Endothelial cell of umbilical vein (primary cell): Measurements from ENCODE around the gene ENOPH1. TPM values are rescaled to one million over a fixed set of nuclear protein-coding genes. Genes with fewer than 3 reads are reported as not detected.

Experiments
- BruUV-seq: library from RNA; stranded (reverse); fragments of 400-500 nt; replicated peaks from 2 replicates; lab custom pipeline; 2021; lab: Mats Ljungman, UMichigan
- CTCF ChIA-PET: fragments of 300-600, 350-600 bp; sonication (Branson Sonifier 250); formaldehyde crosslinking; loops from one replicate; lab custom pipeline; 2021; ENCODE audit warnings: antibody characterized with exemption, inconsistent platforms; lab: Charles Lee
- POLR2A ChIA-PET: fragments of 300-600, 350-600 bp; sonication (Branson Sonifier 250); formaldehyde crosslinking; loops from one replicate; lab custom pipeline; 2021; ENCODE audit warnings: antibody characterized with exemption, inconsistent platforms; lab: Charles Lee
- DNase-seq: peaks from one replicate; pipeline ENCODE4 v3.0.0-alpha.2; 2011; ENCODE audit warnings: low read depth, low spot score
- FAIRE-seq: peaks from 2 replicates; lab custom pipeline; 2011; peaks lifted over from hg19 to GRCh38; lab: Jason Lieb, UNC
- H2AFZ ChIP-seq: 2 replicates; pipeline ENCODE4 v1.6.0; 2012; ENCODE audit warnings: low read depth, low read length, control low read depth, inconsistent platforms
- H3K27ac ChIP-seq: 2 replicates; pipeline ENCODE4 v1.5.1; 2011; ENCODE audit warnings: low read depth, mild to moderate bottlenecking, control low read depth, low read length, moderate library complexity; ENCODE audit not compliant: insufficient read depth
- H3K27me3 ChIP-seq, 2 experiments: 2 replicates each; pipeline versions ENCODE4 v1.6.0 to v1.6.1; 2011; ENCODE audit warnings: low read length in 2 of 2, mixed read lengths in 1 of 2; ENCODE audit not compliant: control insufficient read depth in 2 of 2, insufficient read depth in 2 of 2
- H3K36me3 ChIP-seq, 2 experiments: 2 replicates in 1 of 2; 3 replicates in 1 of 2; pipeline ENCODE4 v1.5.1; 2011; ENCODE audit warnings: low read length in 2 of 2, mild to moderate bottlenecking in 1 of 2, moderate library complexity in 1 of 2; ENCODE audit not compliant: control insufficient read depth in 2 of 2, insufficient read depth in 2 of 2; ENCODE audit errors: extremely low read depth in 1 of 2
- H3K4me1 ChIP-seq: 3 replicates; pipeline ENCODE4 v1.5.1; 2011; ENCODE audit warnings: mild to moderate bottlenecking, low read length; ENCODE audit not compliant: control insufficient read depth, insufficient read depth; ENCODE audit errors: extremely low read depth
- H3K4me2 ChIP-seq: 2 replicates; pipeline ENCODE4 v1.6.1; 2011; ENCODE audit warnings: low read length, control low read depth, mixed read lengths; ENCODE audit not compliant: insufficient read depth
- H3K4me3 ChIP-seq, 3 experiments: fragments of 200-600 bp in 1 of 3; sonication (generic), shearing (Covaris generic) in 1 of 3; replicated peaks in 1 of 3; 2 replicates each; pipeline ENCODE4 v1.5.1; 2011 to 2016; ENCODE audit warnings: control low read depth in 3 of 3, low read length in 3 of 3, mild to moderate bottlenecking in 2 of 3, inconsistent platforms in 1 of 3, low read depth in 1 of 3, moderate library complexity in 1 of 3; ENCODE audit not compliant: insufficient read depth in 1 of 3
- H3K79me2 ChIP-seq: 2 replicates; pipeline ENCODE4 v1.6.0; 2012; ENCODE audit warnings: low read length, inconsistent platforms; ENCODE audit not compliant: control insufficient read depth, insufficient read depth
- H3K9ac ChIP-seq: replicated peaks from 2 replicates; pipeline ENCODE3; 2011; ENCODE audit warnings: low read length, control low read depth; ENCODE audit not compliant: insufficient read depth; ENCODE audit errors: extremely low read depth
- H3K9me1 ChIP-seq: replicated peaks from 3 replicates; pipeline ENCODE4 v1.6.0; 2011; ENCODE audit warnings: mild to moderate bottlenecking, low read length; ENCODE audit not compliant: control insufficient read depth, insufficient read depth; ENCODE audit errors: extremely low read depth
- H3K9me3 ChIP-seq: replicated peaks from 2 replicates; pipeline ENCODE4 v1.5.1; 2012; ENCODE audit warnings: low read length, inconsistent platforms; ENCODE audit not compliant: control insufficient read depth, insufficient read depth
- H4K20me1 ChIP-seq: replicated peaks from 2 replicates; pipeline ENCODE3; 2011; ENCODE audit warnings: mild to moderate bottlenecking, low read length; ENCODE audit not compliant: control insufficient read depth, insufficient read depth; ENCODE audit errors: extremely low read depth
- FOS ChIP-seq: IDR thresholded peaks from 2 replicates; pipeline ENCODE4 v1.6.1; 2011; ENCODE audit warnings: mild to moderate bottlenecking, low read length, moderate library complexity, borderline replicate concordance; ENCODE audit not compliant: insufficient read depth
- GATA2 ChIP-seq: IDR thresholded peaks from 2 replicates; pipeline ENCODE4 v1.7.0; 2011; ENCODE audit warnings: low read depth, mild to moderate bottlenecking, moderate library complexity, mixed read lengths, low read length; ENCODE audit not compliant: insufficient read length, insufficient read depth
- JUN ChIP-seq: IDR thresholded peaks from 2 replicates; pipeline ENCODE4 v1.6.1; 2011; ENCODE audit warnings: borderline replicate concordance, low read depth; ENCODE audit not compliant: insufficient read length, insufficient read depth
- POLR2A ChIP-seq: IDR thresholded peaks from 2 replicates; pipeline ENCODE4 v1.6.1; 2012; ENCODE audit warnings: low read depth, mild to moderate bottlenecking, control low read depth, low read length
- POLR2AphosphoS5 ChIP-seq: IDR thresholded peaks from 2 replicates; pipeline ENCODE4 v1.6.1; 2012; ENCODE audit warnings: low read depth, mild to moderate bottlenecking, control low read depth, low read length, moderate library complexity; ENCODE audit not compliant: insufficient read depth
- dilution Hi-C: fragments of 300-500 bp; cut with MboI; formaldehyde crosslinking; loops from one replicate; pipeline ENCODE4 v1.15.0; 2019; ENCODE audit warnings: low sequenced_read_pairs; ENCODE audit not compliant: extremely low pct_ligation_motif_present
- intact Hi-C: fragments of 100-400 bp; cut with micrococcal nuclease; formaldehyde crosslinking; loops from one replicate; pipeline ENCODE4 v1.10.0; 2022
- polyA plus RNA-seq, 4 experiments: library from polyadenylated mRNA; depleted of rRNA in 3 of 4; stranded (reverse) in 3 of 4; unstranded in 1 of 4; fragments of >200 nt; gene quantifications; 2 replicates each; pipeline versions ENCODE4 v1.2.1 to v1.2.3, GENCODE V29; 2011 to 2012; ENCODE audit warnings: missing spikeins in 1 of 4
- total RNA-seq: library from RNA; stranded (reverse); gene quantifications from 2 replicates; pipeline ENCODE4 v1.2.3, GENCODE V29; 2021
- TF ChIP-seq, protein P1 (sequence below), 2 donors: IDR thresholded peaks; 1 replicate in 1 of 2; 2 replicates in 1 of 2; pipeline ENCODE4 v1.5.1; 2011; ENCODE audit warnings: low read length in 2 of 2, mild to moderate bottlenecking in 2 of 2, moderate library complexity in 2 of 2, control low read depth in 1 of 2, inconsistent platforms in 1 of 2, low read depth in 1 of 2; ENCODE audit not compliant: insufficient read depth in 1 of 2; ENCODE audit errors: extremely low read depth in 1 of 2

ENOPH1 gene
- total and polyA plus RNA-seq, 2 donors (not counting 3 experiments of a cell fraction or from before 2014, with no cell fraction given) = 11.1 to 35.0 TPM

DNA sequence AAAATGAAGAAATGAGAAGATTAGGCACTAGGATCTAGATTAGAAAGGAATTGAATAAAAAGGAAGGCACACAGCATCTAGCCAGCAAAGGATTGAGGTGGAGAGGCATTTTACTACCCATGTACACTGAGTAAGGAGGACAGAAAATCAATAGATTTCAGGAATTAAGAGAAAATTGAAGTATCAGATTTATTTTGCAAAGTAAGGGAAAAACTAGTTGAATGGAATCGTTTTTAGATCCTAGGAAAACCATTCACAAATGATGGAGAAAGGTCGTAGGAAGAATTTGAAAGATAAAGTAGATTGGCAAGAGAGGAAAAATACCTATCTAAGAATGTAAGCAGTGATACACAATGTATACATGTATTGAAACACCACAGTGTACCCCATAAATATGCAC, 31.3 kb downstream of the ENOPH1 start:
- no TSS peak for BruUV-seq
- no peaks in the 10 kb centered on the region for H3K9me1 ChIP-seq

DNA sequence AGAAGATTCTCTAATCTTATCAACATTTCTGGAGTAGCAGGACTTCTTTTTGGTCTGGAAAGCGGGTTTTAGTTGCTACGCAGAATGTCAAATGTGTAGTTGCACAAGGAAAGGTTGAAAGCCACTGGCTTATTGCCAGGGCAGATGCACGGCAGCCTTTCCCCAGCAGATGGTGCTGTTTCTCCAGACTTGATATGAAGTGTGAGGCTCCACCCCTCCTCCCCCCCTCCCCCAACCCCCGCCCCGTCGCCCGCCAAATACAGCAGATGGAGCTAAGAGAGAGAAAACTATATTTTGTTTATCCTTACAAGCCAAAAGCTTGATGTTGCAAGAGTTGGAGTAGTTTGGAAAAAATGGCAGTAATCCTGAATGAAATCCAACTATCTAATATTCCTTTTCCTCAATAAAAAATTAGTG, 32.0 kb downstream of the ENOPH1 start:
- no peak overlapping the region for H3K4me2 ChIP-seq
- H3K4me3 ChIP-seq = no peak overlapping the region
- H3K9me3 ChIP-seq = no peaks in the 10 kb centered on the region
- no peak for TF ChIP-seq FOS
- TF ChIP-seq, protein P1, sequence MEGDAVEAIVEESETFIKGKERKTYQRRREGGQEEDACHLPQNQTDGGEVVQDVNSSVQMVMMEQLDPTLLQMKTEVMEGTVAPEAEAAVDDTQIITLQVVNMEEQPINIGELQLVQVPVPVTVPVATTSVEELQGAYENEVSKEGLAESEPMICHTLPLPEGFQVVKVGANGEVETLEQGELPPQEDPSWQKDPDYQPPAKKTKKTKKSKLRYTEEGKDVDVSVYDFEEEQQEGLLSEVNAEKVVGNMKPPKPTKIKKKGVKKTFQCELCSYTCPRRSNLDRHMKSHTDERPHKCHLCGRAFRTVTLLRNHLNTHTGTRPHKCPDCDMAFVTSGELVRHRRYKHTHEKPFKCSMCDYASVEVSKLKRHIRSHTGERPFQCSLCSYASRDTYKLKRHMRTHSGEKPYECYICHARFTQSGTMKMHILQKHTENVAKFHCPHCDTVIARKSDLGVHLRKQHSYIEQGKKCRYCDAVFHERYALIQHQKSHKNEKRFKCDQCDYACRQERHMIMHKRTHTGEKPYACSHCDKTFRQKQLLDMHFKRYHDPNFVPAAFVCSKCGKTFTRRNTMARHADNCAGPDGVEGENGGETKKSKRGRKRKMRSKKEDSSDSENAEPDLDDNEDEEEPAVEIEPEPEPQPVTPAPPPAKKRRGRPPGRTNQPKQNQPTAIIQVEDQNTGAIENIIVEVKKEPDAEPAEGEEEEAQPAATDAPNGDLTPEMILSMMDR (IDR thresholded peaks at IDR 0.05; ENCODE audit: extremely low read depth in 1 of 2, insufficient read depth in 1 of 2, low read depth in 1 of 2, low read length in 2 of 2) = peak; percentile 62 to 80
- dilution Hi-C loops (no loop called here), intact Hi-C loops (loop anchor here (1.0 to 5.0 kb wide), 10 partner anchors 98 to 820 kb away; partner anchors contain the start of genes COQ2, SCD5 and TMEM150C)
- POLR2A ChIA-PET = interaction anchor here (0.6 kb wide), 2 partner anchors 334 to 573 kb away, joined by 3 to 6 read pairs; partner anchors contain the start of gene COPS4
- no peaks in the 10 kb centered on the region for H3K9me1 ChIP-seq
- BruUV-seq = no TSS peak
- FAIRE-seq (peak; percentile 81), DNase-seq (peak; percentile 86)
- H2AFZ ChIP-seq = no peak overlapping the region
- H3K27ac ChIP-seq = no peak overlapping the region
- H3K79me2 ChIP-seq = no peaks in the 10 kb centered on the region
- peaks cover 7 to 9% of the 10 kb centered on the region in 2 experiments for H3K36me3 ChIP-seq
- H3K9ac ChIP-seq = no peak overlapping the region
- no peaks in the 10 kb centered on the region for H4K20me1 ChIP-seq
- no peaks in the 10 kb centered on the region for H3K27me3 ChIP-seq
- no peaks in the 10 kb centered on the region for H3K4me1 ChIP-seq
- CTCF ChIA-PET = interaction anchor here (0.5 to 17.0 kb wide), 64 partner anchors 9 to 1061 kb away, joined by 3 to 500 read pairs (median 4); partner anchors contain the start of genes COPS4 and SCD5

More for the DNA sequence above, 31.3 kb downstream of the ENOPH1 start:
- Histone ChIP-seq H3K4me3 (no peak overlapping the region), H3K4me1 (no peaks in the 10 kb centered on the region), H3K27ac (no peak overlapping the region), H3K79me2 (no peaks in the 10 kb centered on the region), H3K9me3 (no peaks in the 10 kb centered on the region), H2AFZ (no peak overlapping the region), H3K27me3 (no peaks in the 10 kb centered on the region), H3K36me3 (peaks cover 9% of the 10 kb centered on the region in 2 experiments), H3K9ac (no peak overlapping the region), H4K20me1 (no peaks in the 10 kb centered on the region), H3K4me2 (no peak overlapping the region)
- DNase-seq (no peak), FAIRE-seq (no peak)
- dilution Hi-C loops (no loop called here), intact Hi-C loops (loop anchor here (1.0 to 5.0 kb wide), 10 partner anchors 99 to 821 kb away; partner anchors contain the start of genes COQ2, SCD5 and TMEM150C)
- ChIA-PET CTCF (interaction anchor here (1.0 to 17.0 kb wide), 26 partner anchors 8 to 820 kb away, joined by 3 to 500 read pairs (median 6); partner anchors contain the start of gene SCD5), POLR2A (no interaction called here)
- no peak for TF ChIP-seq JUN
- no peak for TF ChIP-seq POLR2AphosphoS5
- no peak for TF ChIP-seq GATA2
- TF ChIP-seq POLR2A = no peak
